ENCODE results near the gene DNMT3A. TPM values are rescaled to one million over a fixed set of nuclear protein-coding genes. Genes with fewer than 3 reads are reported as not detected.

Gene DNMT3A
- total and polyA plus RNA-seq, 5 experiments from 2014 or later = 17.9 to 122 (median 31.2) TPM

GRCh38 chr2:25308599-25308998, 33.1 kb downstream of the DNMT3A start:
- Mint-ChIP-seq H3K4me1 (peaks cover 50 to 96% (median 89%) of the 10 kb centered on the region in 4 donors), H3K9me3 (no peaks in the 10 kb centered on the region), H3K4me3 (peak overlapping the region in 4 of 10 donors; percentile 49 to 73 (median 59)), H3K27me3 (no peaks in the 10 kb centered on the region), H3K36me3 (peaks cover 0 to 60% (median 0%) of the 10 kb centered on the region in 3 donors), H3K27ac (peak overlapping the region; percentile 79 to 91 (median 85))
- DNase-seq (peak in 1 of 10 donors; percentile 56), ATAC-seq (no peak)
- POLR2A ChIA-PET = interaction anchor here (0.7 to 9.7 kb wide), 13 partner anchors 14 to 68 kb away, joined by 3 to 83 read pairs (median 11); no protein-coding TSS in a partner anchor

DNA sequence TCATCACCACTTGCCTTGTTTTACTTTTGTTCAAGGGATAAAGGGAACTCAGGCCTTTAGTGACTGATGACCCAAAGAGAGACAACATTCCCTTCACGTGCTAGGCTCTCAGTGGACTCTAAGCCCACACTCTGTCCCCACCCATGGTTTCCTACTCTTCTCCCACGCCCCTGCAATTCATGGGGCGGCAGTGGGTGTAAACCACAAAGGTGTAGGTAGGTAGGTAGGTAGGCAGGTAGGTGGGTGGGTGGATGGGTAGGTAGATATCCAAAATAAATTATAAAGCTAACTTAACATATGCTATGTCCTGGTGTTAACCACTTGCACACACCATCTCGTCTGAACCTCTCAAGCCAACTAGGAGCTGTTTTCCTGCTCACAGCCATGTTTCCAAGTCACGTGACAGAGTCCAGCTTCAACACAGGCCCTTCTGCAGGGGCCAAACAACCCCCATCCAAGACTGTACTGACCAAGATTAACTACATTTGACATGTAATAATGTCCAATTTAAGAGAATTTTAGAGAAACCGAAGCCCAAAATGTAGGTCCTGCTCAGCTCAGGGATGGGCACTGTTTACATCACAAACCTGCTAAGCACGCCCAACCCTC, 33.7 kb downstream of the DNMT3A start:
- POLR2A ChIA-PET = interaction anchor here (0.7 to 9.7 kb wide), 11 partner anchors 13 to 67 kb away, joined by 3 to 83 read pairs (median 11); no protein-coding TSS in a partner anchor
- ATAC-seq = no peak
- Mint-ChIP-seq H3K9me3 (no peaks in the 10 kb centered on the region), H3K36me3 (peaks cover 0 to 62% (median 0%) of the 10 kb centered on the region in 3 donors), H3K4me1 (peaks cover 49 to 92% (median 86%) of the 10 kb centered on the region in 4 donors), H3K27ac (peak overlapping the region; percentile 69 to 95 (median 86)), H3K27me3 (no peaks in the 10 kb centered on the region), H3K4me3 (peak overlapping the region in 5 of 10 donors; percentile 10 to 67 (median 56))
- no peak for DNase-seq

DNA sequence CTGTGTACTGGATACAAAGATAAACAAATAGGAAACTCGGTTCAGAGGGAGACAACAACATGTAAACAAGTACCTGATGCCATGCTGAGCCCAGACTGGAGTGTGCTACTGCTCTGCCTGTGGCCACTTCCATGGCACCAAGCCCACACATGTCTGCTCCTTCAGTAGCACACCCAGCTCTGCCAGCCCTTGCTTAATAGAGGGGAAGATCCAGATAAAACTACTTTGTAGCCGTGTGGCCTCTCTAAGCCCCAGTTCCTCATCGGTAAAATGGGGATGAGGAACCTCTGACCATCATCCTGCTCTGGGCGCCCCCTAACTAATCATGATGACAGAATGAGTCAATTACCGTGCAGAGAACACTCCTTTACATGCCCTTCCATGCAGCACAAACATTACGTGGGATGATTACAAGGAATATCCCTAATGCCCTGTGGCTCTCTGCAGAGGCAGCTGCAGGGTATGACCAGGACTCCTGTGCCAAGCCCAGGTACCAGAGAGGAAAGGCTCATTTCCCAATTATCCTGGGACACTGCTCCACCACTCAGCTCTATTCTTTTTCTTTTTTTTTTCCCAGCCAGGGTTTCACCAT, 34.9 kb downstream of the DNMT3A start:
- Mint-ChIP-seq H3K4me3 (peak overlapping the region in 5 of 10 donors; percentile 18 to 67 (median 54)), H3K4me1 (peaks cover 52 to 94% (median 87%) of the 10 kb centered on the region in 4 donors), H3K27ac (peak overlapping the region; percentile 78 to 96 (median 93)), H3K27me3 (no peaks in the 10 kb centered on the region), H3K36me3 (peaks cover 0 to 66% (median 2%) of the 10 kb centered on the region in 3 donors), H3K9me3 (no peaks in the 10 kb centered on the region)
- no peak for ATAC-seq
- DNase-seq = no peak
- POLR2A ChIA-PET = interaction anchor here (0.8 to 9.7 kb wide), 5 partner anchors 12 to 55 kb away, joined by 3 to 83 read pairs (median 18); no protein-coding TSS in a partner anchor

DNA sequence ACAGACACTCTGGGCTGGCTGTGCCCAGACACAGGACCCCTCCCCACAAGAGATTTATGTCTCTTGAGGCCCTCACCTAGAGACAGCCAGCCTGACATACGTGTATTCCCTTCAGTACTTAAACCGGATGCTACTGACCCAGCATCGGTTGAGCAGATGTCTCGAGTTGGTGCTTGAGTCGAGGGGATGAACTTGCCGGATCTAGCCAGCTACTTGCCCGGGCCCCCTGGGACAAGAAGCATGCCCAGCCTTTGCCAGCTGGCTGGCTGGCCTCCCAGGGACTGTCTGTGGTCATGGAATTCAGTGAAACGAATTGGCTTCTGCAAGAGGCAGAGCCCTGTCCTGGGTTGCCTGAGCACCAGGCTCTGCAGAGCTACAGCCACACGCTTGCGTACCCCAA, 36.0 kb downstream of the DNMT3A start:
- peaks cover 0 to 69% (median 2%) of the 10 kb centered on the region in 3 donors for H3K36me3 Mint-ChIP-seq
- POLR2A ChIA-PET = interaction anchor here (0.5 to 9.7 kb wide), 8 partner anchors 9 to 67 kb away, joined by 3 to 83 read pairs (median 8); no protein-coding TSS in a partner anchor
- no peak for ATAC-seq
- DNase-seq = peak in 1 of 10 donors; percentile 23
- peak overlapping the region in 8 of 10 donors; percentile 30 to 67 (median 52) for H3K4me3 Mint-ChIP-seq
- H3K9me3 Mint-ChIP-seq = no peaks in the 10 kb centered on the region
- peaks cover 50 to 95% (median 86%) of the 10 kb centered on the region in 4 donors for H3K4me1 Mint-ChIP-seq
- peak overlapping the region; percentile 63 to 96 (median 93) for H3K27ac Mint-ChIP-seq
- H3K27me3 Mint-ChIP-seq = no peaks in the 10 kb centered on the region

- peak overlapping the region in 9 of 10 donors; percentile 3 to 67 (median 43) for H3K4me3 Mint-ChIP-seq
- peaks cover 0 to 69% (median 2%) of the 10 kb centered on the region in 3 donors for H3K36me3 Mint-ChIP-seq
- H3K4me1 Mint-ChIP-seq = peaks cover 45 to 87% (median 79%) of the 10 kb centered on the region in 4 donors
- no peaks in the 10 kb centered on the region for H3K9me3 Mint-ChIP-seq
- POLR2A ChIA-PET = interaction anchor here (0.5 to 9.7 kb wide), 11 partner anchors 8 to 68 kb away, joined by 3 to 83 read pairs (median 5); no protein-coding TSS in a partner anchor
- peak; percentile 66 to 87 for ATAC-seq
- DNase-seq = peak in 3 of 10 donors; percentile 29 to 71 (median 54)
- H3K27ac Mint-ChIP-seq = peak overlapping the region; percentile 83 to 96 (median 94)
- no peaks in the 10 kb centered on the region for H3K27me3 Mint-ChIP-seq
Observed at GRCh38 chr2:25304826-25305596, 36.7 kb downstream of the DNMT3A start.

- Mint-ChIP-seq H3K9me3 (no peaks in the 10 kb centered on the region), H3K36me3 (peaks cover 0 to 69% (median 2%) of the 10 kb centered on the region in 3 donors), H3K4me1 (peaks cover 43 to 83% (median 73%) of the 10 kb centered on the region in 4 donors), H3K4me3 (peak overlapping the region in 3 of 10 donors; percentile 8 to 62 (median 31)), H3K27me3 (no peaks in the 10 kb centered on the region), H3K27ac (peak overlapping the region; percentile 83 to 96 (median 94))
- no peak for ATAC-seq
- DNase-seq = no peak
- POLR2A ChIA-PET = interaction anchor here (0.9 to 9.7 kb wide), 7 partner anchors 8 to 36 kb away, joined by 3 to 83 read pairs (median 11); no protein-coding TSS in a partner anchor
Observed at GRCh38 chr2:25304321-25304720, 37.4 kb downstream of the DNMT3A start.

GRCh38 chr2:25303633-25304236, 38.0 kb downstream of the DNMT3A start:
- Mint-ChIP-seq H3K27ac (peak overlapping the region; percentile 31 to 96 (median 93)), H3K36me3 (peaks cover 0 to 70% (median 2%) of the 10 kb centered on the region in 3 donors), H3K27me3 (no peaks in the 10 kb centered on the region), H3K4me1 (peaks cover 38 to 77% (median 67%) of the 10 kb centered on the region in 4 donors), H3K4me3 (no peak overlapping the region), H3K9me3 (no peaks in the 10 kb centered on the region)
- DNase-seq = no peak
- no peak for ATAC-seq
- POLR2A ChIA-PET = interaction anchor here (0.9 to 9.7 kb wide), 7 partner anchors 9 to 37 kb away, joined by 3 to 83 read pairs (median 19); no protein-coding TSS in a partner anchor

DNA sequence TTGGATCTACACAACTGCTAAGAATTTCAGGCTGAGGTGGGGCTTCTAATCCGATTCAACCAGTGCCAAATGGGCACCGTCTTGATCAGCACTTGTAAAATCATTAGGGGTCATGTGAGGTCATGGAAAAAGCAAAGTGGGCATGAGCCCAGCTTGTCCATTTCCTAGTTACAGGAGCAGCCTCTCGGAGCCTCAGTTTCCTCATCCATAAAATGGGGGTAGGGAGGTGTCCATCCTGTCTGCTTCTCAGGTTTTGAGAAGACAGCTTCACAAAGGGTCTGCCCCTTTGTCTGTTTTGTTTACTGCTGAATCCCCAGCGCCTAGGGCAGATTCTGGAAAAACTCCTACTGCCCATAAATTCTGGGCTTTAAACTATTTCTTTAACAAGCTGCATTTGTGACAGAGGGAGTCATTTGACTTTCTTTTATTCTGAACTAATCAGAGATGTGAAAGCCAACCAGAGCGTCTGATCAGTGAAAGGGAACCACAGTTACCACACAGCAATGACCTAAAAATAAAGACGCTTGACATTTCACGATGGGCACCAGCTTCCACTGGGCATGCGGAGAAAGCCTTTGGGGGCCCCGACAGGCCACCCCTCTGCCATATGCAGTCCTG, 38.9 kb downstream of the DNMT3A start:
- ATAC-seq (no peak), DNase-seq (no peak)
- Mint-ChIP-seq H3K36me3 (peaks cover 0 to 66% (median 2%) of the 10 kb centered on the region in 3 donors), H3K27ac (peak overlapping the region in 8 of 10 donors; percentile 35 to 96 (median 64)), H3K9me3 (no peaks in the 10 kb centered on the region), H3K4me3 (no peak overlapping the region), H3K4me1 (peaks cover 37 to 76% (median 65%) of the 10 kb centered on the region in 4 donors), H3K27me3 (no peaks in the 10 kb centered on the region)
- POLR2A ChIA-PET = interaction anchor here (2.3 to 9.7 kb wide), 5 partner anchors 8 to 25 kb away, joined by 7 to 83 read pairs (median 21); no protein-coding TSS in a partner anchor

DNA sequence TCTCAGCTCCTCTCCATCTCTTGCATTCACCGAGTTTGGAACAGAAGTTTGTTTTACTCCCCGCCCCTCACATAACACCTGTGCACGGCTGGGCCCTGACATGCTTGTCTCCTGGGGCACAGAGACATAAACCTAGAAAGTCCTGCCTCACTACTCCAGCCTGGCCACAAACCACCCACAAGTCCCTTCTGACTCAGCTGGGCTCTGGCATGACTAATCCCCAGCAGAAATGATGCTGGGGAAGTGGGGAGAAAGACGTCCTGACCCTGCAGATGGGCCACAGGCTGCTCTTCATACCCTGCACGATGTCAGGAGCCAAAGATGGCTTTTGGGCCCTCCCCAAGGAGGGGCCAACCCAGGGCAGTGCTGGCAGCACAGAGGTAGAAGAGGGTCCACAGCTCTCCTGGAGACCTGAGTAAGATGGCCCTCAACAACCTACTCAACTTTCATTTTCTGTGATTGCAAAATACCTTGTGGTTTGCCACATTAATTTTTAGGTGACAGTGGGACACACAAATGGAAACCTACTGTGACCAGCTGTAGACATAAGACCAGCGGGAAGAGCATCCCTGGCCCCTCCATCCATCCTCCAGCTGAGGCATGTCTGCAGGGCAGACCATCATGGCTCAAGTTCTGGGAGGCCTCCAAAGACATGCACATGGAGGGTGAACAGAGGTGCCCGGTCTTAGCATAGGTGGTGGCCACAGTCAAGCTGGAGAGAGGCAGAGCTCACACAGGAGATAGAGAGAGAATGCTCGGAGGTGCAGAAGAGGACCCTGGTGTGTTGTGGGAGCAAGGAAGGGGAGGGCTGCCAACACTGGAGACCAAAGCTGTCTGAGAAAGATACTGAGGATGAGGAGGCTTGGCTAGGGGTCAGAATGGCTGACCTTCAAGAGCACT, 40.0 kb downstream of the DNMT3A start:
- Mint-ChIP-seq H3K36me3 (peaks cover 0 to 58% (median 2%) of the 10 kb centered on the region in 3 donors), H3K27me3 (no peaks in the 10 kb centered on the region), H3K9me3 (no peaks in the 10 kb centered on the region), H3K27ac (peak overlapping the region; percentile 42 to 96 (median 88)), H3K4me3 (peak overlapping the region in 6 of 10 donors; percentile 18 to 56 (median 42)), H3K4me1 (peaks cover 30 to 71% (median 61%) of the 10 kb centered on the region in 4 donors)
- ATAC-seq (peak; percentile 2 to 62), DNase-seq (peak in 1 of 10 donors; percentile 58)
- POLR2A ChIA-PET = interaction anchor here (0.6 to 9.7 kb wide), 8 partner anchors 7 to 65 kb away, joined by 3 to 83 read pairs (median 5); no protein-coding TSS in a partner anchor

DNA sequence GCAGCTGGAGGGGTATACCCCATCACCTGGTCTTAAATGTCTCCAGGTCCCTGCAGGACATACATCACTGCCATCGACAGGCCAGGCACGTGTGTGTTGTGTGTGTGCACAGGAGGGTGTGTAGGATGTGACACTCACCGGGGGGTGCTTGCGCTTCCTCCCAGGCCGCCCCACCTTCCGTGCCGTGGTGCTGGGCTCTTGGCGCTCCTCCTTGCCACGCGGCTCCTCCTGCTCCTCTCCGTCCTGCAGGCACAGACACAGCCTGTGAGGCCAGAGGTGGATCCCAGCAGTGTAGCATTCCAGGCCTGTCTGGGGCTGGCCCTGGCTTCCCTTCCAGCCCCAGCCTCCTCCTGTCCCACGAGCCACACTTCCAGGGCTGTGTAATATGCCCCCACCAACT, 41.7 kb downstream of the DNMT3A start:
- peak overlapping the region in 2 of 10 donors; percentile 66 to 75 for H3K27ac Mint-ChIP-seq
- DNase-seq (no peak), ATAC-seq (no peak)
- no peaks in the 10 kb centered on the region for H3K9me3 Mint-ChIP-seq
- no peaks in the 10 kb centered on the region for H3K27me3 Mint-ChIP-seq
- H3K36me3 Mint-ChIP-seq = peaks cover 0 to 51% (median 2%) of the 10 kb centered on the region in 3 donors
- peaks cover 34 to 71% (median 61%) of the 10 kb centered on the region in 4 donors for H3K4me1 Mint-ChIP-seq
- POLR2A ChIA-PET = interaction anchor here (0.6 kb wide), 1 partner anchor 27 kb away, joined by 3 read pairs; no protein-coding TSS in a partner anchor
- H3K4me3 Mint-ChIP-seq = no peak overlapping the region
